DOHH2 (cell line): Measurements from ENCODE around the gene HK1.

Experiments
- H3F3A ChIP-seq: fragments of 200-600 bp; sonication (generic), shearing (Covaris generic); 2 replicates; pipeline ENCODE4 v1.6.0; 2016; ENCODE audit warnings: antibody characterized with exemption, mild to moderate bottlenecking; ENCODE audit not compliant: control insufficient read depth, insufficient read depth
- H3K27ac ChIP-seq: fragments of 200-600 bp; sonication (generic); 2 replicates; pipeline ENCODE4 v1.5.1; 2014; ENCODE audit warnings: low read depth, mild to moderate bottlenecking, low read length, moderate library complexity
- H3K27me3 ChIP-seq: fragments of 200-600 bp; sonication (generic); 2 replicates; pipeline ENCODE4 v1.6.1; 2014; ENCODE audit warnings: mild to moderate bottlenecking, low read length, mixed read lengths; ENCODE audit not compliant: control insufficient read depth
- H3K36me3 ChIP-seq: fragments of 200-600 bp; sonication (generic); 2 replicates; pipeline ENCODE4 v1.6.1; 2014; ENCODE audit warnings: mild to moderate bottlenecking, low read length, moderate library complexity, mixed read lengths; ENCODE audit not compliant: control insufficient read depth
- H3K4me1 ChIP-seq: fragments of 200-600 bp; sonication (generic); 2 replicates; pipeline ENCODE4 v1.6.1; 2014; ENCODE audit warnings: mild to moderate bottlenecking, low read length, mixed read lengths; ENCODE audit not compliant: control insufficient read depth
- H3K4me2 ChIP-seq: fragments of 200-600 bp; sonication (generic); 2 replicates; pipeline ENCODE4 v1.6.0; 2014; ENCODE audit warnings: mild to moderate bottlenecking, low read length, moderate library complexity
- H3K4me3 ChIP-seq: fragments of 200-600 bp; sonication (generic); 2 replicates; pipeline ENCODE4 v1.5.1; 2014; ENCODE audit warnings: mild to moderate bottlenecking, low read length, mixed read lengths
- H3K79me2 ChIP-seq: fragments of 200-600 bp; sonication (generic); 2 replicates; pipeline ENCODE4 v1.6.1; 2014; ENCODE audit warnings: mild to moderate bottlenecking, low read length, mixed read lengths; ENCODE audit not compliant: control insufficient read depth
- H3K9me2 ChIP-seq: fragments of 200-600 bp; sonication (generic); replicated peaks from 2 replicates; pipeline ENCODE4 v1.6.1; 2014; ENCODE audit warnings: mild to moderate bottlenecking, low read length, mixed read lengths; ENCODE audit not compliant: control insufficient read depth
- H3K9me3 ChIP-seq: fragments of 200-600 bp; sonication (generic); 2 replicates; pipeline ENCODE4 v1.6.1; 2014; ENCODE audit warnings: antibody characterized with exemption, low read length, mixed read lengths; ENCODE audit not compliant: control insufficient read depth, insufficient read depth
- H4K20me1 ChIP-seq: fragments of 200-600 bp; sonication (generic); 2 replicates; pipeline ENCODE4 v1.6.0; 2014; ENCODE audit warnings: low read depth, mild to moderate bottlenecking, antibody characterized with exemption, low read length, moderate library complexity; ENCODE audit not compliant: control insufficient read depth, insufficient read depth
- EZH2phosphoT487 ChIP-seq: fragments of 200-600 bp; sonication (generic); IDR thresholded peaks from 2 replicates; pipeline ENCODE4 v1.6.1; 2017; ENCODE audit warnings: borderline replicate concordance, mild to moderate bottlenecking, antibody characterized with exemption, low read length, moderate library complexity, mixed read lengths
- TF ChIP-seq, protein P1 (sequence below): fragments of 200-600 bp; sonication (generic); IDR thresholded peaks from one replicate; pipeline ENCODE4 v1.5.1; 2014; ENCODE audit warnings: antibody characterized with exemption, mild to moderate bottlenecking, low read depth, low read length; ENCODE audit not compliant: poor library complexity, severe bottlenecking

Gene HK1

DNA sequence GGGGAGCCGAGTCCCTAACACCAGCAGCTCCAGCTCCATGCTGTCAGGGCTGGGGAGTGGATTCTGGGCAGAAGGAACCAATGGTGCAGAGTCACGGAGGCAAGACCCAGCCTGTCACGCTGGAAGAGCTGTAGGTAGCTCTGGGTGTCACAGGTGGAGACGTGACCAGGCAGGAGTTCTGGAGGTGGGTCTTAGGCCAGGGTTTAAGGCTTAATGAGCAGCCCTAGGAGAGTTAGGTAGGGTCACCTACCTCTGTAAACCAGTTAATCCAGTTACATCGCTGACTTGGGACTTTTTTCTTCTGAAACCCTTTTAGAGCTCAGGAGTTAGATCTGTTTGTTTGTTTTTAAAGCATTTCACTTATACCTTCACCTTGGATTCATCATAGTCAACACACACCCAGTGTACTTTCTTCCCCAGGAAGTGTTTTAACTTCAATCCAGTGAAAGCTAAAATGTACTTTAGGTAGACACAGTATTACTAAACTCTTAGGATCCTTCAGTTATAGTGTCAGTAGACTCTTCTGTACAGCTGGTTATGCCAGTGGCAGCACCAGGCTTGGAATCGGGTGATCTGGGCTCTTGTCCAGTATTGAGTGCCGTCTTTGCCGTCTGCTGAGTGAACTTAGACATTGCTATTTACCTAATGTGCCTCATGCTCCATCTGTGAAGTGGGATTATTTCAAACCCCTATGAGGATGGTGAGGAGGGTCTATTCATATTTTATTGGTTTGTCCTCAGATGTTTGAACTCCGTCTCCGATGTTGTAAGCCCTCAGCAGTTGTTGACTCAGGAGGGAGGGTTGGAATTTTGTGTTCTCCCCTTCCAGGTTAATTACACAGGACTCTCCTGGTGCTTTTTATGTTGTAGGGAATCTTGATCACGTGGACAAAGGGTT, 107.4 kb downstream of the HK1 start:
- Histone ChIP-seq H3K79me2 (no peaks in the 10 kb centered on the region), H3K27ac (no peak overlapping the region), H3K27me3 (no peaks in the 10 kb centered on the region), H3K9me3 (no peaks in the 10 kb centered on the region), H4K20me1 (no peaks in the 10 kb centered on the region), H3K4me2 (no peak overlapping the region), H3K9me2 (no peaks in the 10 kb centered on the region), H3F3A (no peaks in the 10 kb centered on the region), H3K4me3 (no peak overlapping the region), H3K36me3 (peaks cover 58% of the 10 kb centered on the region), H3K4me1 (no peaks in the 10 kb centered on the region)
- no peak for TF ChIP-seq EZH2phosphoT487
- TF ChIP-seq, protein P1, sequence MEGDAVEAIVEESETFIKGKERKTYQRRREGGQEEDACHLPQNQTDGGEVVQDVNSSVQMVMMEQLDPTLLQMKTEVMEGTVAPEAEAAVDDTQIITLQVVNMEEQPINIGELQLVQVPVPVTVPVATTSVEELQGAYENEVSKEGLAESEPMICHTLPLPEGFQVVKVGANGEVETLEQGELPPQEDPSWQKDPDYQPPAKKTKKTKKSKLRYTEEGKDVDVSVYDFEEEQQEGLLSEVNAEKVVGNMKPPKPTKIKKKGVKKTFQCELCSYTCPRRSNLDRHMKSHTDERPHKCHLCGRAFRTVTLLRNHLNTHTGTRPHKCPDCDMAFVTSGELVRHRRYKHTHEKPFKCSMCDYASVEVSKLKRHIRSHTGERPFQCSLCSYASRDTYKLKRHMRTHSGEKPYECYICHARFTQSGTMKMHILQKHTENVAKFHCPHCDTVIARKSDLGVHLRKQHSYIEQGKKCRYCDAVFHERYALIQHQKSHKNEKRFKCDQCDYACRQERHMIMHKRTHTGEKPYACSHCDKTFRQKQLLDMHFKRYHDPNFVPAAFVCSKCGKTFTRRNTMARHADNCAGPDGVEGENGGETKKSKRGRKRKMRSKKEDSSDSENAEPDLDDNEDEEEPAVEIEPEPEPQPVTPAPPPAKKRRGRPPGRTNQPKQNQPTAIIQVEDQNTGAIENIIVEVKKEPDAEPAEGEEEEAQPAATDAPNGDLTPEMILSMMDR: no peak

DNA sequence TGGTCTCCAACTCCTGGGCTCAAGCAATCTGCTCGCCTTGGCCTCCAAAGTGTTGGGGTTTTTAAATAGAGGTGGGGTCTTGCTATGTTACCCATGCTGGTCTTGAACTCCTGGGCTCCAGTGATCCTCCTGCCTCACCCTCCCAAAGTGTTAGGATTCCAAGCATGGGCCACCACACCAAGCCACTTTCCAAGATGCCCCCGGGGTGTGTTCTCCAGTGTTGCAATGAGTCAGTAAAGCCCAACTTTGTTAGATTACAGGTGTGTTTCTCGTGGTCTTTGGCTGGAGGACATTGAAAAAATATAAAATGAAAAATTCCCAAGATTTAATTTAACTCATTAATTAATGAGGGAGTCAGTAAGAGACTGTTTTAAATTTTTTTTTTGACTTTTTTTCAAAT, 109.2 kb downstream of the HK1 start:
- H3K36me3 ChIP-seq: peaks cover 63% of the 10 kb centered on the region
- H3K4me2 ChIP-seq: no peak overlapping the region
- no peak for TF ChIP-seq EZH2phosphoT487
- TF ChIP-seq, protein P1: no peak
- H3K4me3 ChIP-seq: no peak overlapping the region
- no peaks in the 10 kb centered on the region for H3K9me3 ChIP-seq
- no peaks in the 10 kb centered on the region for H3K27me3 ChIP-seq
- no peaks in the 10 kb centered on the region for H3K9me2 ChIP-seq
- peaks cover 7% of the 10 kb centered on the region for H3K4me1 ChIP-seq
- H3K79me2 ChIP-seq: no peaks in the 10 kb centered on the region
- no peak overlapping the region for H3K27ac ChIP-seq
- H4K20me1 ChIP-seq: no peaks in the 10 kb centered on the region
- no peaks in the 10 kb centered on the region for H3F3A ChIP-seq

DNA sequence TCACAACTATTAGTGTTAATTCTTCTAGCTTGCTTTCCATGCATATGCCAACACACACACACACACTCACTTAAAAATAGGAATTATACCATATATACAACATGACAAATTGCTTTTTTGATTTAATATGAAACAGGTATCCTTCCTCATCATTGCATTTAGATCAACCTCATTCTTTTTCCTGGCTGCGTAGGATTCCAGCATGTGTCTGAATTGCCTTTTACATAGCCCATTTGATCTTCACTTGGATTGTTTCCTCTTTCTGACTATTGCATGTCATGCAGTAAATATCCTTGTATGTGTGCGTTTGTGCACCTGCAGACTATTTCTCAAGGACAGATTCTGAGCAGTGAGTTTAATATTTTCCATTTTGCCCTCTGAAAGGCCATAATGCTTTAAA, 110.2 kb downstream of the HK1 start:
- no peaks in the 10 kb centered on the region for H3K9me3 ChIP-seq
- no peaks in the 10 kb centered on the region for H3K79me2 ChIP-seq
- H3K27me3 ChIP-seq: no peaks in the 10 kb centered on the region
- no peaks in the 10 kb centered on the region for H3K9me2 ChIP-seq
- H3K4me2 ChIP-seq: no peak overlapping the region
- H3F3A ChIP-seq: no peaks in the 10 kb centered on the region
- peaks cover 55% of the 10 kb centered on the region for H3K36me3 ChIP-seq
- H3K4me1 ChIP-seq: peaks cover 7% of the 10 kb centered on the region
- no peaks in the 10 kb centered on the region for H4K20me1 ChIP-seq
- TF ChIP-seq EZH2phosphoT487: no peak
- TF ChIP-seq, protein P1: no peak
- no peak overlapping the region for H3K4me3 ChIP-seq
- no peak overlapping the region for H3K27ac ChIP-seq
